ENCODE results near the gene SLC44A5. TPM values are rescaled to one million over a fixed set of nuclear protein-coding genes. Genes with fewer than 3 reads are reported as not detected.
"Not testable (repeated sequence)": the region's sequence is repeated elsewhere in the genome, so short reads cannot be mapped to it uniquely, and the experiment has no call there.

Gene SLC44A5
- total and polyA plus RNA-seq, 10 of the 15 experiments (the other 5 are each of a cell fraction or from before 2014, with no cell fraction given): 0.04 to 1.3 TPM; not detected in 8

DNA sequence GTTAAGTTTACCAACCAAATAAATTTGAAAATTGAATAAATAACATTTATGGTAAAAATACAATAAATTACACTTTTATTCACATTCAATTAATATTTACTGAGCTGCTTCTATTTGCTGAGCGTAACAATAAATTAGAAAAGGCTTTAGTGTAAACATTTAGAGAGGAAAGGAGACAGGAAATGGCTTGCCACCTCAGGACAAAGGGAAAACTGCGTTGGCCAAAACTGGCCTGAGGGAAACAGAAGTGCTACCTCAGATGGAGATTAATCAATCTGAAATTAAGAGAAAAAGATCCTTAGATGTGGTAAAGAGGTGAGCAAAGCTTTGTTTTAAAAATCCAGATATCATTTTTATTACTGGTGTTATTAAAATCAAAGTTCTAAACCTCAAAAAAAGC is 128.0 kb downstream of the SLC44A5 start:
- BruUV-seq (replicated peaks): no TSS peak
- 0% methylated on average over 2 of the region's 2 CpGs for WGBS (ENCODE audit: insufficient coverage, insufficient replicate concordance, low lambda C conversion rate, missing lambda C conversion rate)
- SMC1A ChIA-PET (ENCODE audit: uncharacterized antibody, unreplicated experiment): no interaction called here
- no peak for ATAC-seq
- CTCF ChIA-PET: no interaction called here
- Histone ChIP-seq H3K9me3 (replicated peaks; ENCODE audit: control insufficient read depth, insufficient read depth, low read length) (no peaks in the 10 kb centered on the region), H3K36me3 (ENCODE audit: control insufficient read depth in 2 of 2, insufficient read depth in 2 of 2, low read length in 1 of 2) (no peaks in the 10 kb centered on the region), H3K27me3 (replicated peaks in 1 of 2; ENCODE audit: control insufficient read depth in 2 of 2, insufficient read depth in 2 of 2, low read length in 1 of 2) (no peaks in the 10 kb centered on the region), H4K20me1 (ENCODE audit: control insufficient read depth, insufficient read depth) (no peaks in the 10 kb centered on the region), H3K79me2 (ENCODE audit: control insufficient read depth, insufficient read depth, low read length) (no peaks in the 10 kb centered on the region), H2AFZ (ENCODE audit: control insufficient read depth, low read depth, low read length) (no peak overlapping the region), H3K4me2 (ENCODE audit: control insufficient read depth, insufficient read depth) (no peak overlapping the region), H3K4me1 (ENCODE audit: control insufficient read depth, insufficient read depth, low read length) (no peaks in the 10 kb centered on the region), H3K9ac (ENCODE audit: control insufficient read depth, insufficient read depth, low read length) (no peak overlapping the region), H3K27ac (ENCODE audit: control insufficient read depth, insufficient read depth) (no peak overlapping the region), H3K4me3 (no peak overlapping the region)
- RAD21 ChIA-PET (ENCODE audit: unreplicated experiment): no interaction called here
- DNase-seq (ENCODE audit: low read depth, low spot score): no peak
- in situ Hi-C loops (cut with MboI): no loop called here
- no peak for FAIRE-seq
- POLR2A ChIA-PET: no interaction called here
- TF ChIP-seq SUZ12 (IDR thresholded peaks at IDR 0.05; ENCODE audit: unreplicated experiment): no peak
- no peak for TF ChIP-seq EGR1 (IDR thresholded peaks at IDR 0.05; ENCODE audit: borderline replicate concordance in 1 of 2, low read depth in 2 of 2, low read length in 2 of 2)
- TF ChIP-seq FOS (IDR thresholded peaks at IDR 0.05; ENCODE audit: borderline replicate concordance, extremely low read depth, insufficient read length): no peak
- no peak for TF ChIP-seq EP300 (IDR thresholded peaks at IDR 0.05; ENCODE audit: borderline replicate concordance in 1 of 2, control insufficient read depth in 1 of 2, low read depth in 2 of 2, low read length in 2 of 2)
- no peak for TF ChIP-seq ZNF217 (IDR thresholded peaks at IDR 0.05)
- no peak for TF ChIP-seq KDM1A (IDR thresholded peaks at IDR 0.05; ENCODE audit: borderline replicate concordance)
- TF ChIP-seq KAT2A (conservative IDR thresholded peaks at IDR 0.05; ENCODE audit: control insufficient read depth, low read depth, low read length): no peak
- TF ChIP-seq, protein P1, sequence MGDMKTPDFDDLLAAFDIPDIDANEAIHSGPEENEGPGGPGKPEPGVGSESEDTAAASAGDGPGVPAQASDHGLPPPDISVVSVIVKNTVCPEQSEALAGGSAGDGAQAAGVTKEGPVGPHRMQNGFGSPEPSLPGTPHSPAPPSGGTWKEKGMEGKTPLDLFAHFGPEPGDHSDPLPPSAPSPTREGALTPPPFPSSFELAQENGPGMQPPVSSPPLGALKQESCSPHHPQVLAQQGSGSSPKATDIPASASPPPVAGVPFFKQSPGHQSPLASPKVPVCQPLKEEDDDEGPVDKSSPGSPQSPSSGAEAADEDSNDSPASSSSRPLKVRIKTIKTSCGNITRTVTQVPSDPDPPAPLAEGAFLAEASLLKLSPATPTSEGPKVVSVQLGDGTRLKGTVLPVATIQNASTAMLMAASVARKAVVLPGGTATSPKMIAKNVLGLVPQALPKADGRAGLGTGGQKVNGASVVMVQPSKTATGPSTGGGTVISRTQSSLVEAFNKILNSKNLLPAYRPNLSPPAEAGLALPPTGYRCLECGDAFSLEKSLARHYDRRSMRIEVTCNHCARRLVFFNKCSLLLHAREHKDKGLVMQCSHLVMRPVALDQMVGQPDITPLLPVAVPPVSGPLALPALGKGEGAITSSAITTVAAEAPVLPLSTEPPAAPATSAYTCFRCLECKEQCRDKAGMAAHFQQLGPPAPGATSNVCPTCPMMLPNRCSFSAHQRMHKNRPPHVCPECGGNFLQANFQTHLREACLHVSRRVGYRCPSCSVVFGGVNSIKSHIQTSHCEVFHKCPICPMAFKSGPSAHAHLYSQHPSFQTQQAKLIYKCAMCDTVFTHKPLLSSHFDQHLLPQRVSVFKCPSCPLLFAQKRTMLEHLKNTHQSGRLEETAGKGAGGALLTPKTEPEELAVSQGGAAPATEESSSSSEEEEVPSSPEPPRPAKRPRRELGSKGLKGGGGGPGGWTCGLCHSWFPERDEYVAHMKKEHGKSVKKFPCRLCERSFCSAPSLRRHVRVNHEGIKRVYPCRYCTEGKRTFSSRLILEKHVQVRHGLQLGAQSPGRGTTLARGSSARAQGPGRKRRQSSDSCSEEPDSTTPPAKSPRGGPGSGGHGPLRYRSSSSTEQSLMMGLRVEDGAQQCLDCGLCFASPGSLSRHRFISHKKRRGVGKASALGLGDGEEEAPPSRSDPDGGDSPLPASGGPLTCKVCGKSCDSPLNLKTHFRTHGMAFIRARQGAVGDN (IDR thresholded peaks at IDR 0.05): no peak
- intact Hi-C loops (cut with micrococcal nuclease; ENCODE audit: unreplicated experiment): no loop called here

DNA sequence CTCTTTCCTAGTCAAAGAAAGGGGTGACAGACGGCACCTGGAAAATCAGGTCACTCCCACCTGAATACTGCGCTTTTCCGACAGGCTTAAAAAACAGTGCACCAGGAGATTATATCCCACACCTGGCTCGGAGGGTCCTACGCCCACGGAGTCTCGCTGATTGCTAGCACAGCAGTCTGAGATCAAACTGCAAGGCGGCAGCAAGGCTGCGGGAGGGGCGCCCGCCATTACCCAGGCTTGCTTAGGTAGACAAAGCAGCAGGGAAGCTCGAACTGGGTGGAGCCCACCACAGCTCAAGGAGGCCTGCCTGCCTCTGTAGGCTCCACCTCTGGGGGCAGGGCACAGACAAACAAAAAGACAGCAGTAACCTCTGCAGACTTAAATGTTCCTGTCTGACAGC is 134.4 kb downstream of the SLC44A5 start:
- H3K79me2 ChIP-seq (ENCODE audit: control insufficient read depth, insufficient read depth, low read length); POLR2A ChIA-PET; H2AFZ ChIP-seq (ENCODE audit: control insufficient read depth, low read depth, low read length); RAD21 ChIA-PET (ENCODE audit: unreplicated experiment); in situ Hi-C loops (cut with MboI); H3K9ac ChIP-seq (ENCODE audit: control insufficient read depth, insufficient read depth, low read length); CTCF ChIA-PET; intact Hi-C loops (cut with micrococcal nuclease; ENCODE audit: unreplicated experiment); FAIRE-seq; DNase-seq (ENCODE audit: low read depth, low spot score); H3K4me1 ChIP-seq (ENCODE audit: control insufficient read depth, insufficient read depth, low read length); H3K36me3 ChIP-seq (ENCODE audit: control insufficient read depth in 2 of 2, insufficient read depth in 2 of 2, low read length in 1 of 2); BruUV-seq (replicated peaks); H3K9me3 ChIP-seq (replicated peaks; ENCODE audit: control insufficient read depth, insufficient read depth, low read length); SMC1A ChIA-PET (ENCODE audit: uncharacterized antibody, unreplicated experiment); H3K4me3 ChIP-seq; ATAC-seq; H3K27me3 ChIP-seq (replicated peaks in 1 of 2; ENCODE audit: control insufficient read depth in 2 of 2, insufficient read depth in 2 of 2, low read length in 1 of 2); H3K27ac ChIP-seq (ENCODE audit: control insufficient read depth, insufficient read depth); H4K20me1 ChIP-seq (ENCODE audit: control insufficient read depth, insufficient read depth); H3K4me2 ChIP-seq (ENCODE audit: control insufficient read depth, insufficient read depth): not testable (repeated sequence)
- WGBS (ENCODE audit: insufficient coverage, insufficient replicate concordance, low lambda C conversion rate, missing lambda C conversion rate): 52% methylated on average over 7 of the region's 12 CpGs

Measured in GM12878 (cell line).